ENCODE data around the gene TOMM6. TPM values are rescaled to one million over a fixed set of nuclear protein-coding genes. Genes with fewer than 3 reads are reported as not detected.

The TOMM6 gene
- total RNA-seq, 5 donors from 2014 or later (not counting 1 experiment from before 2014, with no cell fraction given) = 124 to 131 (median 127) TPM

DNA sequence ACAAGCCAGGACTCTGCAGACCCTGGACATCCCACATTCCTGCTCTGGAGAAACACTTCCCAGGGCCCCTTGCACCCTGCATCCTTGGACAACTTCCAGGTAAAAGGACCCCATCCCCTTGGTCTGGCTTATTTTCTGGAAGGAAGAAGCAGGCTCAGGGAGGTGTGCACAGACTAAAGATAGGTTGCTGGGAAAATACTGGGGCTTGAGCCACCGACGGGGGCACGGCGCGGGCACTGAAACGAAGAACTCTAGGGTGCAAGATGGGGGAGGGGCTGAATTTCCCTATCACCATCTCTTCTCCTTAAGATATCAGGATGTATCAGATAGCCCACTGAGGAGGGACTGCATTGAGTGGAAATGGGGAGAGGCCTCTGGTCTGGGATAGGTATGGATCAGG, 8.6 kb upstream of the TOMM6 start:
- Histone ChIP-seq H3K36me3 (ENCODE audit: control insufficient read depth in 2 of 2, extremely low read depth in 1 of 2, insufficient read depth in 1 of 2, low read length in 1 of 2) (peaks cover 9 to 17% of the 10 kb centered on the region in 2 donors), H3K4me1 (ENCODE audit: control insufficient read depth in 1 of 2, extremely low read depth in 1 of 2, insufficient read depth in 2 of 2, low read length in 2 of 2) (peaks cover 8 to 23% of the 10 kb centered on the region in 2 experiments), H3K27ac (ENCODE audit: low read length) (no peak overlapping the region), H3K4me3 (ENCODE audit: control insufficient read depth in 1 of 2, extremely low read depth in 1 of 2, low read length in 1 of 2) (no peak overlapping the region), H3K27me3 (replicated peaks in 1 of 2; ENCODE audit: control insufficient read depth in 2 of 2, extremely low read depth in 1 of 2, insufficient read depth in 2 of 2, low read length in 1 of 2) (peaks cover 0 to 21% of the 10 kb centered on the region in 2 experiments), H3K9me3 (no peaks in the 10 kb centered on the region)
- Mint-ChIP-seq H3K36me3 (peaks cover 13% of the 10 kb centered on the region), H3K27ac (peak overlapping the region; percentile 66 to 80), H3K4me3 (peak overlapping the region; percentile 77 to 86 (median 85)), H3K27me3 (peaks cover 5% of the 10 kb centered on the region in 2 donors), H3K4me1 (peaks cover 14 to 23% (median 16%) of the 10 kb centered on the region in 3 donors), H3K9me3 (no peaks in the 10 kb centered on the region)
- POLR2A ChIA-PET = no interaction called here
- ATAC-seq (replicated peaks in 1 of 4) (no peak), DNase-seq (no peak)
- CTCF ChIA-PET = interaction anchor here (0.6 to 0.9 kb wide), 5 partner anchors 8 to 694 kb away, joined by 3 to 5 read pairs (median 3); partner anchors contain the start of genes BYSL (in 1 of the 2), MED20 (in 1 of the 2) and TOMM6 (in 1 of the 2)
- no CpG with 5 or more reads among the region's 6 CpGs for WGBS (ENCODE audit: insufficient coverage)

DNA sequence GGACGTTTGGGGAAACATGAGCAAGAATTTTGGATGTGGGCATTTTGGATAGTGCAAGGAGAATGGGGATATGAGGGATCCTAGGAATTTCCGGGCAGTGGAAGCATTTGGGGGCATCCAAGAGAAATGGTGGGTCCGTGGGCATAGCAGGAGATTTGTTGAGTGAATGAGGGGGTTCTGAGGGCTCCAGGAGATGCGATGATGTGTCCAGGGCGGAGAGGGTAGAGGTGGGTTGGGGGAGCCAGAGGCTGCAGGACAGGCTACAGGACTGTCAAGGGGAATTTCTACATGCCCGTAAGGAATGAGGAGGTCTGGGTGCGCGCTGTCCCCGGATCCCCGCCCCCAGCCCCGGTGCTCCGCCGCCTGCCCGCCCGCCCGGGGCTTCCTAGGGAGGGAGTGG, 8.2 kb upstream of the TOMM6 start:
- ATAC-seq (replicated peaks in 1 of 4) (peak in 1 of 4 experiments; percentile 1), DNase-seq (peak in 1 of 35 experiments; percentile 3)
- peaks cover 8 to 23% of the 10 kb centered on the region in 2 experiments for H3K4me1 ChIP-seq (ENCODE audit: control insufficient read depth in 1 of 2, extremely low read depth in 1 of 2, insufficient read depth in 2 of 2, low read length in 2 of 2)
- H3K4me1 Mint-ChIP-seq = peaks cover 14 to 24% (median 16%) of the 10 kb centered on the region in 3 donors
- peak overlapping the region; percentile 66 to 80 for H3K27ac Mint-ChIP-seq
- peaks cover 0 to 21% of the 10 kb centered on the region in 2 experiments for H3K27me3 ChIP-seq (replicated peaks in 1 of 2; ENCODE audit: control insufficient read depth in 2 of 2, extremely low read depth in 1 of 2, insufficient read depth in 2 of 2, low read length in 1 of 2)
- H3K36me3 Mint-ChIP-seq = peaks cover 9% of the 10 kb centered on the region
- H3K27ac ChIP-seq (ENCODE audit: low read length) = no peak overlapping the region
- H3K4me3 Mint-ChIP-seq = peak overlapping the region; percentile 77 to 86 (median 85)
- 12% methylated on average over 16 of the region's 16 CpGs for WGBS (ENCODE audit: insufficient coverage)
- H3K27me3 Mint-ChIP-seq = peaks cover 5% of the 10 kb centered on the region in 2 donors
- peaks cover 9 to 13% of the 10 kb centered on the region in 2 donors for H3K36me3 ChIP-seq (ENCODE audit: control insufficient read depth in 2 of 2, extremely low read depth in 1 of 2, insufficient read depth in 1 of 2, low read length in 1 of 2)
- peak overlapping the region; percentile 46 to 48 for H3K4me3 ChIP-seq (ENCODE audit: control insufficient read depth in 1 of 2, extremely low read depth in 1 of 2, low read length in 1 of 2)
- POLR2A ChIA-PET = no interaction called here
- no peaks in the 10 kb centered on the region for H3K9me3 ChIP-seq
- no peaks in the 10 kb centered on the region for H3K9me3 Mint-ChIP-seq
- CTCF ChIA-PET = interaction anchor here in 1 of 2 donors (0.7 to 1.7 kb wide), 7 partner anchors 45 to 768 kb away, joined by 3 to 6 read pairs (median 4); partner anchors contain the start of genes BYSL and MED20

DNA sequence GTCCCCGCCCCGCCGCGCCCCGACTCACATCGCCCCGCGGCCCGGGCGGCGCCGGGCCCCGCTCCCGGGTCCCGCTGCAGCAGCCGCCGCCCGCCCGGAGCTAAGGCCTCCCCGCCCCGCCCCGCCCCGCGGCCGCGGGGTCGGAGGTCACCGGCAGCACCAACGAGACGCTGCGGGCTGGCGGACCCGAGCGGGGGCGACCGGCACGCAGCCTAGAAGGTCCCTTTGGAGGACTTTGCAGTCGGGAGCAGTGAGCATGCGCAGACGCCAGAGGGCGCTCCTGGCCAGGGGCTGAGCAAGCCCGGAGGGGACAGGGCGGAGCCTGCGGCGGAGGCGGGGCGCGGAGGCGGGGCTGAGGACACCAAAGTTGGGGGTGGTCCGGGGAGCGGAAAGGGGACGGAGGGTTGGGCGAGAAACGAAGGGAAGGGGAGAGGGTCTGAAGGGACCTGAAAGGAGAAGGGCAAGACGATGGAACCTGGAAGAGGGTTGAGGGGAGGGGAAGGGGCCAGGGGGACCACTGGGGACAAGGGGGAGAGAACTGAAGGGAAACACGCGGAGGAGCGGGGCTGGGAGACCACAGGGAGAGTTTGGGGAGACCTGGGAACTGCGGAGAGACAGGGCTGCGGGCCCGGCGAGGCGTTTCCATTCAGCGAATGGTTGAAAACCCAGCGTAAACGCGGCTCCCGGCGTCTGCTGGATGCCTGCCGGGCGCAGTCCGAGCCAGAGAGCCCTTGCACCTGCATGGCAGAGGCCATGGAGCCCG, 7.5 kb upstream of the TOMM6 start, which contains the start of gene FRS3:
Gene FRS3, minus strand, starts transcription at position 113 of the 763 bp plus-strand sequence. CDS start 2,913 bp downstream, outside the sequence.
- H3K4me1 Mint-ChIP-seq = peaks cover 14 to 28% (median 16%) of the 10 kb centered on the region in 3 donors
- peak within 1 kb of the TSS; percentile 66 to 80 for H3K27ac Mint-ChIP-seq
- no peaks in the 10 kb centered on the region for H3K9me3 Mint-ChIP-seq
- peak within 1 kb of the TSS; percentile 82 to 86 (median 85) for H3K4me3 Mint-ChIP-seq
- peaks cover 8 to 23% of the 10 kb centered on the region in 2 experiments for H3K4me1 ChIP-seq (ENCODE audit: control insufficient read depth in 1 of 2, extremely low read depth in 1 of 2, insufficient read depth in 2 of 2, low read length in 2 of 2)
- ATAC-seq (replicated peaks in 1 of 4) = peak; percentile 95 to 99 (median 97)
- 0% methylated on average over 72 of the region's 73 CpGs for WGBS (ENCODE audit: insufficient coverage)
- H3K36me3 Mint-ChIP-seq = peaks cover 3% of the 10 kb centered on the region
- peaks cover 4 to 7% of the 10 kb centered on the region in 2 donors for H3K36me3 ChIP-seq (ENCODE audit: control insufficient read depth in 2 of 2, extremely low read depth in 1 of 2, insufficient read depth in 1 of 2, low read length in 1 of 2)
- DNase-seq = peak; percentile 90 to 100 (median 97)
- no peak within 1 kb of the TSS for H3K27ac ChIP-seq (ENCODE audit: low read length)
- CTCF ChIA-PET = interaction anchor here in 1 of 2 donors (0.7 to 1.7 kb wide), 7 partner anchors 45 to 768 kb away, joined by 3 to 6 read pairs (median 4); partner anchors contain the start of genes BYSL and MED20
- H3K27me3 Mint-ChIP-seq = peaks cover 5% of the 10 kb centered on the region in 2 donors
- H3K27me3 ChIP-seq (replicated peaks in 1 of 2; ENCODE audit: control insufficient read depth in 2 of 2, extremely low read depth in 1 of 2, insufficient read depth in 2 of 2, low read length in 1 of 2) = peaks cover 0 to 21% of the 10 kb centered on the region in 2 experiments
- peak within 1 kb of the TSS; percentile 67 to 92 for H3K4me3 ChIP-seq (ENCODE audit: control insufficient read depth in 1 of 2, extremely low read depth in 1 of 2, low read length in 1 of 2)
- POLR2A ChIA-PET = no interaction called here
- no peaks in the 10 kb centered on the region for H3K9me3 ChIP-seq

DNA sequence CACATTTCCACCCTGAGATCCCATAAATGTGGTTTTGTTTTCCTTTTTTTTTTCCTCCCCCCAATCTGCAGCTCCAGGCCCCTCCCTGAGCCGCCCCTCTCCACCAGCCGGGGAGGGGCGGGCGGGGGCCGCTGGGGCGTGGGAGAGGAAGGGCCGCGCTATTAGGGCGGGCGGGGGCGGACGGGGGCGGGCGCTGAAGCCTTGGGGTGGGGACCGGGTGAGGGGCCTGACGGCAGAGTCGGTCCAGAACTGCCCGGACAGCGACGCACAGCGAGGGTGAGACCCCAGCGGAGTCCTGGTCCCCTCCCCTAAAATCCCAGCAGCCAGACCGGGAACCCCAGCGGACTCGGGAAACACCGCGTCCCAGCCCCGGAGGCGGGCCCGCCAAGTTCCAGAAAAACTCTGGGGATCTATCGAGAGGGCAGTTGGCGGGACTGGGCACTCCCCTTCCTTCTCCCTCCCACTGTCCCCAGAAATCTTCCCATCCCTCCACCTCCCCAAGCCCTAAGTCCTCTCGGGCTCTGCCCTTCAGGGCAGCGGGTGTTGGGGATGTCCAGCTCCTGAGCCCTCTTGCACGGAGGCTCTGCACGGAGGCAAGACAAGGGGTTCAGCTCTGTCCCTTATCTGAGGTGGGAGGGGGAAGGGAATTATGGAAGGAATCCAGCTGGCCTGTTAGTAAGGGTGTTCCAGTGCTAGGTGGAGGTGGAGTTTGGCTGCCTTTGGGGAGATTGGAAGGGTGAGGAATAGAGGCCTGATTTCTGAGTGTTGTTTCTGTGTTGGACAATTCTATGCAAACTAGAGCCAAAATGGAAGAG, 6.7 kb upstream of the TOMM6 start, which contains the start of gene PRICKLE4:
Gene PRICKLE4, plus strand, starts transcription at position 232 of the 815 bp plus-strand sequence. CDS start 2,692 bp downstream, outside the sequence.
- H3K27me3 ChIP-seq (replicated peaks in 1 of 2; ENCODE audit: control insufficient read depth in 2 of 2, extremely low read depth in 1 of 2, insufficient read depth in 2 of 2, low read length in 1 of 2) = peaks cover 0 to 21% of the 10 kb centered on the region in 2 experiments
- H3K4me3 ChIP-seq (ENCODE audit: control insufficient read depth in 1 of 2, extremely low read depth in 1 of 2, low read length in 1 of 2) = peak within 1 kb of the TSS; percentile 67 to 92
- Mint-ChIP-seq H3K4me3 (peak within 1 kb of the TSS; percentile 80 to 86 (median 82)), H3K27me3 (peaks cover 5% of the 10 kb centered on the region in 2 donors), H3K36me3 (no peaks in the 10 kb centered on the region), H3K27ac (peak within 1 kb of the TSS in 1 of 2 donors; percentile 34), H3K4me1 (peaks cover 14 to 30% (median 16%) of the 10 kb centered on the region in 3 donors), H3K9me3 (no peaks in the 10 kb centered on the region)
- ChIA-PET POLR2A (no interaction called here), CTCF (interaction anchor here in 1 of 2 donors (0.9 to 1.7 kb wide), 3 partner anchors 141 to 434 kb away, joined by 3 to 6 read pairs (median 5); partner anchors contain the start of genes BYSL and MED20)
- H3K9me3 ChIP-seq = no peaks in the 10 kb centered on the region
- peaks cover 8 to 26% of the 10 kb centered on the region in 2 experiments for H3K4me1 ChIP-seq (ENCODE audit: control insufficient read depth in 1 of 2, extremely low read depth in 1 of 2, insufficient read depth in 2 of 2, low read length in 2 of 2)
- DNase-seq (no peak), ATAC-seq (replicated peaks in 1 of 4) (no peak)
- WGBS (ENCODE audit: insufficient coverage) = 4% methylated on average over 18 of the region's 36 CpGs
- peaks cover 0 to 4% of the 10 kb centered on the region in 2 donors for H3K36me3 ChIP-seq (ENCODE audit: control insufficient read depth in 2 of 2, extremely low read depth in 1 of 2, insufficient read depth in 1 of 2, low read length in 1 of 2)
- H3K27ac ChIP-seq (ENCODE audit: low read length) = no peak within 1 kb of the TSS

DNA sequence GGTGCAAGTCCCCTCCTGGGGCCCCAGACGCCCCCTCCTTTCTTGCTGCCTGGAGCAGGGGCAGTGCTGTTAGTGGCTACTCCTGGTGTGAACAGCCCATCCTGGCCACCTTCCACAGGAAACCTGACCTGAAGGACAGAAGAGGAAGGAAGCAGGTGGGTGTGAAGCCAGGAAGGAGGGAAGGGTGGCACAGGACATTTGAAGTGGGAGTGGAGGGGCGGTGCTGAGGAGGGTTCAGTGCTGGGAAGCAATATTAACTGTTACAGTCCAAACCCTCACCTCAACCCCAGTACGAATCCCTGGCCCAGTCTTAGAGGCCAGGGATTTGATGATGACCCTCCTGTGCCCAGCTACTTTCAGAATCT, 6.1 kb upstream of the TOMM6 start:
- peaks cover 0 to 4% of the 10 kb centered on the region in 2 donors for H3K36me3 ChIP-seq (ENCODE audit: control insufficient read depth in 2 of 2, extremely low read depth in 1 of 2, insufficient read depth in 1 of 2, low read length in 1 of 2)
- CTCF ChIA-PET = interaction anchor here (0.6 to 0.9 kb wide), 4 partner anchors 78 to 331 kb away, joined by 3 to 4 read pairs (median 3); partner anchors contain the start of genes BYSL (in 1 of the 2) and MED20 (in 1 of the 2)
- POLR2A ChIA-PET = no interaction called here
- H3K9me3 ChIP-seq = no peaks in the 10 kb centered on the region
- no peak overlapping the region for H3K27ac Mint-ChIP-seq
- H3K4me3 Mint-ChIP-seq = peak overlapping the region; percentile 47 to 71 (median 70)
- no peak overlapping the region for H3K27ac ChIP-seq (ENCODE audit: low read length)
- 83% methylated on average over 1 of the region's 3 CpGs for WGBS (ENCODE audit: insufficient coverage)
- H3K27me3 ChIP-seq (replicated peaks in 1 of 2; ENCODE audit: control insufficient read depth in 2 of 2, extremely low read depth in 1 of 2, insufficient read depth in 2 of 2, low read length in 1 of 2) = peaks cover 0 to 21% of the 10 kb centered on the region in 2 experiments
- no peak overlapping the region for H3K4me3 ChIP-seq (ENCODE audit: control insufficient read depth in 1 of 2, extremely low read depth in 1 of 2, low read length in 1 of 2)
- ATAC-seq (replicated peaks in 1 of 4) (no peak), DNase-seq (no peak)
- H3K4me1 Mint-ChIP-seq = peaks cover 14 to 33% (median 19%) of the 10 kb centered on the region in 3 donors
- H3K4me1 ChIP-seq (ENCODE audit: control insufficient read depth in 1 of 2, extremely low read depth in 1 of 2, insufficient read depth in 2 of 2, low read length in 2 of 2) = peaks cover 11 to 32% of the 10 kb centered on the region in 2 experiments
- no peaks in the 10 kb centered on the region for H3K36me3 Mint-ChIP-seq
- H3K27me3 Mint-ChIP-seq = peaks cover 5% of the 10 kb centered on the region in 2 donors
- H3K9me3 Mint-ChIP-seq = no peaks in the 10 kb centered on the region
